Body of pancreas (tissue), 4 donors: ENCODE results near the gene NAB2. TPM values are rescaled to one million over a fixed set of nuclear protein-coding genes. Genes with fewer than 3 reads are reported as not detected.
A peak's percentile ranks its signal among the peaks of the same experiment; 100 is the strongest.

ENCODE experiments used
- ATAC-seq: fragments of 150-250 bp; one replicate; pipeline ENCODE4 v1.9.1; 2016
- DNase-seq, 4 donors: peaks; one replicate each; pipeline ENCODE4 v3.0.0-alpha.2; 2019
- H3K27ac ChIP-seq, 4 donors: fragments of 200-600 bp; sonication (generic); 1 replicate in 3 of 4; 2 replicates in 1 of 4; pipeline versions ENCODE4 v1.5.1 to v1.6.1; 2016 to 2019; ENCODE audit warnings: mild to moderate bottlenecking in 1 of 4, mixed read lengths in 1 of 4, moderate library complexity in 1 of 4
- H3K27me3 ChIP-seq, 2 donors: fragments of 200-600 bp; sonication (generic); one replicate each; pipeline ENCODE4 v1.6.0; 2016; ENCODE audit warnings: mild to moderate bottlenecking in 1 of 2
- H3K36me3 ChIP-seq, 2 donors: fragments of 200-600 bp; sonication (generic); replicated peaks in 1 of 2; 2 replicates each; pipeline ENCODE4 v1.5.1; 2016; ENCODE audit warnings: low read depth in 2 of 2; ENCODE audit not compliant: insufficient read depth in 1 of 2
- H3K4me1 ChIP-seq: fragments of 200-600 bp; sonication (generic); one replicate; pipeline ENCODE4 v1.6.0; 2016
- H3K4me3 ChIP-seq, 2 donors: fragments of 200-600 bp; sonication (generic); 1 replicate in 1 of 2; 2 replicates in 1 of 2; pipeline ENCODE4 v1.5.1; 2016 to 2019
- H3K9me3 ChIP-seq, 3 donors: fragments of 200-600 bp; sonication (generic); 1 replicate in 2 of 3; 2 replicates in 1 of 3; pipeline ENCODE4 v1.5.1; 2016
- CTCF ChIP-seq, 7 experiments: fragments of 450-650 bp in 4 of 7; fragments of 200-600 bp in 3 of 7; sonication (generic) in 3 of 7; IDR thresholded peaks; one replicate each; pipeline ENCODE4 v1.5.1; 2016 to 2019; ENCODE audit warnings: antibody characterized with exemption in 7 of 7
- POLR2A ChIP-seq, 3 donors: fragments of 450-650 bp; IDR thresholded peaks; one replicate each; pipeline ENCODE4 v1.6.1; 2016; ENCODE audit warnings: antibody characterized with exemption in 3 of 3, mild to moderate bottlenecking in 2 of 3
- WGBS, 2 donors: methylation state at CpG; one replicate each; pipeline ENCODE4 v1.1.5; 2017; 5-methylcytosine and 5-hydroxymethylcytosine counted together
- intact Hi-C: fragments of 100-400 bp; cut with DNase I; formaldehyde crosslinking; loops from one replicate; pipeline ENCODE4 v1.15.1; 2023
- total RNA-seq, 2 donors: library from RNA; depleted of rRNA; stranded (reverse); fragments of >200 nt; gene quantifications; one replicate each; pipeline ENCODE4 v1.1.0, GENCODE V29; 2016

The NAB2 gene
- total RNA-seq, 2 donors from 2014 or later, result 4.0 to 7.3 TPM

- DNase-seq (peak; percentile 52 to 65 (median 60)), ATAC-seq (no peak)
- H3K27me3 ChIP-seq, result no peaks in the 10 kb centered on the region
- H3K4me1 ChIP-seq, result peaks cover 13% of the 10 kb centered on the region
- H3K4me3 ChIP-seq, result peak overlapping the region; percentile 48 to 57
- H3K36me3 ChIP-seq, result peaks cover 0 to 6% of the 10 kb centered on the region in 2 donors
- WGBS, 2 donors, result 3 to 7% methylated on average over 15 to 28 of the region's 28 CpGs
- intact Hi-C loops, result no loop called here
- no peaks in the 10 kb centered on the region for H3K9me3 ChIP-seq
- peak overlapping the region; percentile 97 to 100 (median 98) for H3K27ac ChIP-seq
- no peak for TF ChIP-seq CTCF (IDR thresholded peaks at IDR 0.05)
- no peak for TF ChIP-seq POLR2A (IDR thresholded peaks at IDR 0.05)
These were observed 21.5 kb downstream of the NAB2 start for GRCh38 chr12:57110104-57111030.

GRCh38 chr12:57111031-57111734 is 22.3 kb downstream of the NAB2 start, which contains the start of gene STAT6:
TSS of gene STAT6 (minus strand) at chr12:57111362. CDS start at chr12:57108278, 3,084 bp downstream.
- Histone ChIP-seq H3K36me3 (peaks cover 0 to 2% of the 10 kb centered on the region in 2 donors), H3K4me3 (peak within 1 kb of the TSS; percentile 48 to 57), H3K27ac (peak within 1 kb of the TSS; percentile 97 to 100 (median 98)), H3K9me3 (no peaks in the 10 kb centered on the region), H3K4me1 (peaks cover 13% of the 10 kb centered on the region), H3K27me3 (no peaks in the 10 kb centered on the region)
- peak; percentile 79 to 92 (median 83) for DNase-seq
- intact Hi-C loops, result no loop called here
- peak in 1 of 7 experiments; percentile 12 for TF ChIP-seq CTCF (IDR thresholded peaks at IDR 0.05)
- TF ChIP-seq POLR2A (IDR thresholded peaks at IDR 0.05), result peak; percentile 40 to 96 (median 92)
- 1 to 2% methylated on average over 11 to 13 of the region's 13 CpGs for WGBS, 2 donors
- ATAC-seq, result peak; percentile 77

- H3K4me1 ChIP-seq, result peaks cover 13% of the 10 kb centered on the region
- DNase-seq (peak in 1 of 4 donors; percentile 86), ATAC-seq (no peak)
- intact Hi-C loops, result no loop called here
- TF ChIP-seq POLR2A (IDR thresholded peaks at IDR 0.05) (no peak), CTCF (IDR thresholded peaks at IDR 0.05) (peak in 3 of 7 experiments; percentile 65 to 77 (median 67))
- peak overlapping the region; percentile 97 to 100 (median 98) for H3K27ac ChIP-seq
- WGBS, 2 donors, result 41 to 47% methylated on average over 9 of the region's 9 CpGs
- no peaks in the 10 kb centered on the region for H3K9me3 ChIP-seq
- H3K4me3 ChIP-seq, result peak overlapping the region in 1 of 2 donors; percentile 14
- no peaks in the 10 kb centered on the region for H3K36me3 ChIP-seq
- H3K27me3 ChIP-seq, result no peaks in the 10 kb centered on the region
These were observed 23.8 kb downstream of the NAB2 start for GRCh38 chr12:57112492-57113294.

GRCh38 chr12:57116580-57117281 is 27.8 kb downstream of the NAB2 start:
- no peak overlapping the region for H3K27ac ChIP-seq
- intact Hi-C loops, result loop anchor here (5.0 kb wide), 1 partner anchor 49 kb away; no protein-coding TSS in a partner anchor
- no peaks in the 10 kb centered on the region for H3K9me3 ChIP-seq
- no peak for TF ChIP-seq CTCF (IDR thresholded peaks at IDR 0.05)
- no peak for TF ChIP-seq POLR2A (IDR thresholded peaks at IDR 0.05)
- H3K4me1 ChIP-seq, result no peaks in the 10 kb centered on the region
- no peaks in the 10 kb centered on the region for H3K27me3 ChIP-seq
- H3K4me3 ChIP-seq, result no peak overlapping the region
- no peaks in the 10 kb centered on the region for H3K36me3 ChIP-seq
- no peak for DNase-seq
- WGBS, 2 donors, result 79 to 82% methylated on average over 5 of the region's 5 CpGs
- no peak for ATAC-seq
